ENCODE results near the gene AIF1L. TPM values are rescaled to one million over a fixed set of nuclear protein-coding genes. Genes with fewer than 3 reads are reported as not detected.

The AIF1L gene
- polyA plus RNA-seq, 1 experiment: 0.05 TPM

GRCh38 chr9:131121346-131121745, 25.0 kb downstream of the AIF1L start:
- ChIA-PET CTCF (no interaction called here), POLR2A (no interaction called here)
- Histone ChIP-seq H3K27me3 (ENCODE audit: control insufficient read depth, insufficient read depth, low read length) (no peaks in the 10 kb centered on the region; the same call in 1 of the 2 replicates), H3K36me3 (ENCODE audit: control insufficient read depth, insufficient read depth, low read length) (no peaks in the 10 kb centered on the region), H3K4me3 (ENCODE audit: low read depth, low read length) (no peak overlapping the region)
- DNase-seq (ENCODE audit: low read depth): no peak
- TF ChIP-seq CTCF (IDR thresholded peaks at IDR 0.05; ENCODE audit: insufficient read depth, low read depth, low read length): no peak

- no peaks in the 10 kb centered on the region; the same call in 1 of the 2 replicates for H3K27me3 ChIP-seq (ENCODE audit: control insufficient read depth, insufficient read depth, low read length)
- no peak for DNase-seq (ENCODE audit: low read depth)
- ChIA-PET POLR2A (no interaction called here), CTCF (interaction anchor here (1.0 to 1.4 kb wide), 2 partner anchors 12 to 76 kb away, joined by 3 read pairs; no protein-coding TSS in a partner anchor)
- no peak overlapping the region for H3K4me3 ChIP-seq (ENCODE audit: low read depth, low read length)
- no peaks in the 10 kb centered on the region for H3K36me3 ChIP-seq (ENCODE audit: control insufficient read depth, insufficient read depth, low read length)
- TF ChIP-seq CTCF (IDR thresholded peaks at IDR 0.05; ENCODE audit: insufficient read depth, low read depth, low read length): no peak
Observed at GRCh38 chr9:131122158-131122557, 25.8 kb downstream of the AIF1L start.

GRCh38 chr9:131125038-131125287, 28.6 kb downstream of the AIF1L start:
- Histone ChIP-seq H3K36me3 (ENCODE audit: control insufficient read depth, insufficient read depth, low read length) (peaks cover 8% of the 10 kb centered on the region), H3K27me3 (ENCODE audit: control insufficient read depth, insufficient read depth, low read length) (no peaks in the 10 kb centered on the region), H3K4me3 (ENCODE audit: low read depth, low read length) (peak overlapping the region; percentile 86)
- ChIA-PET CTCF (interaction anchor here (0.9 to 2.1 kb wide), 6 partner anchors 12 to 211 kb away, joined by 3 to 12 read pairs (median 4); no protein-coding TSS in a partner anchor), POLR2A (no interaction called here)
- DNase-seq (ENCODE audit: low read depth): no peak
- TF ChIP-seq CTCF (IDR thresholded peaks at IDR 0.05; ENCODE audit: insufficient read depth, low read depth, low read length): no peak

- peaks cover 8% of the 10 kb centered on the region for H3K36me3 ChIP-seq (ENCODE audit: control insufficient read depth, insufficient read depth, low read length)
- CTCF ChIA-PET: interaction anchor here (0.9 to 2.1 kb wide), 6 partner anchors 12 to 211 kb away, joined by 3 to 12 read pairs (median 4); no protein-coding TSS in a partner anchor
- H3K27me3 ChIP-seq (ENCODE audit: control insufficient read depth, insufficient read depth, low read length): no peaks in the 10 kb centered on the region
- POLR2A ChIA-PET: no interaction called here
- peak; percentile 87 for DNase-seq (ENCODE audit: low read depth)
- no peak for TF ChIP-seq CTCF (IDR thresholded peaks at IDR 0.05; ENCODE audit: insufficient read depth, low read depth, low read length)
- peak within 1 kb of the TSS; percentile 86 for H3K4me3 ChIP-seq (ENCODE audit: low read depth, low read length)
Observed at GRCh38 chr9:131125288-131126058, 29.1 kb downstream of the AIF1L start, which contains the start of gene NUP214. Gene NUP214, plus strand, starts transcription at chr9:131125586. Its CDS starts 119 bp downstream, at chr9:131125705.

GRCh38 chr9:131126059-131126426, 29.7 kb downstream of the AIF1L start:
- Histone ChIP-seq H3K4me3 (ENCODE audit: low read depth, low read length) (peak overlapping the region; percentile 86), H3K36me3 (ENCODE audit: control insufficient read depth, insufficient read depth, low read length) (peaks cover 8% of the 10 kb centered on the region), H3K27me3 (ENCODE audit: control insufficient read depth, insufficient read depth, low read length) (no peaks in the 10 kb centered on the region)
- DNase-seq (ENCODE audit: low read depth): no peak
- no peak for TF ChIP-seq CTCF (IDR thresholded peaks at IDR 0.05; ENCODE audit: insufficient read depth, low read depth, low read length)
- POLR2A ChIA-PET: no interaction called here
- CTCF ChIA-PET: interaction anchor here (1.0 to 2.1 kb wide), 2 partner anchors 52 to 68 kb away, joined by 4 to 12 read pairs; no protein-coding TSS in a partner anchor
